ENCODE data around the gene SLC35A2.
A peak's percentile ranks its signal among the peaks of the same experiment; 100 is the strongest.

SLC35A2 gene

GRCh38 chrX:48911412-48912182, at the start of gene SLC35A2:
Gene SLC35A2 (minus strand): TSS chrX:48911646. CDS start chrX:48911636, 10 bp downstream.
- no peak for DNase-seq (ENCODE audit: low read depth)

- no peak for DNase-seq (ENCODE audit: low read depth)
Measured at GRCh38 chrX:48960291-48960690, 48.8 kb upstream of the SLC35A2 start.

GRCh38 chrX:48958635-48959094, 47.2 kb upstream of the SLC35A2 start:
- peak; percentile 24 for DNase-seq (ENCODE audit: low read depth)

- DNase-seq (ENCODE audit: low read depth): peak; percentile 97
Measured at GRCh38 chrX:48957827-48958634, 46.6 kb upstream of the SLC35A2 start.

- no peak for DNase-seq (ENCODE audit: low read depth)
Measured at GRCh38 chrX:48957477-48957826, 46.0 kb upstream of the SLC35A2 start, which contains the start of gene OTUD5. Gene OTUD5 (minus strand): TSS chrX:48957607. CDS start chrX:48957570, 37 bp downstream.

GRCh38 chrX:48956728-48957414, 45.4 kb upstream of the SLC35A2 start:
- DNase-seq (ENCODE audit: low read depth): no peak

GRCh38 chrX:48948589-48948988, 37.1 kb upstream of the SLC35A2 start:
- no peak for DNase-seq (ENCODE audit: low read depth)

- peak; percentile 29 for DNase-seq (ENCODE audit: low read depth)
Measured at GRCh38 chrX:48945517-48946348, 34.3 kb upstream of the SLC35A2 start.

- no peak for DNase-seq (ENCODE audit: low read depth)
Measured at GRCh38 chrX:48942895-48943294, 31.4 kb upstream of the SLC35A2 start.

GRCh38 chrX:48940404-48940955, 29.0 kb upstream of the SLC35A2 start:
- DNase-seq (ENCODE audit: low read depth): no peak

GRCh38 chrX:48939524-48940228, 28.2 kb upstream of the SLC35A2 start:
- no peak for DNase-seq (ENCODE audit: low read depth)

GRCh38 chrX:48938721-48939425, 27.4 kb upstream of the SLC35A2 start:
- DNase-seq (ENCODE audit: low read depth): no peak

- DNase-seq (ENCODE audit: low read depth): no peak
Measured at GRCh38 chrX:48937054-48937907, 25.8 kb upstream of the SLC35A2 start.

- no peak for DNase-seq (ENCODE audit: low read depth)
Measured at GRCh38 chrX:48936429-48937053, 25.1 kb upstream of the SLC35A2 start.

GRCh38 chrX:48935301-48935670, 23.8 kb upstream of the SLC35A2 start:
- no peak for DNase-seq (ENCODE audit: low read depth)

- no peak for DNase-seq (ENCODE audit: low read depth)
Measured at GRCh38 chrX:48934581-48935300, 23.3 kb upstream of the SLC35A2 start.

- DNase-seq (ENCODE audit: low read depth): no peak
Measured at GRCh38 chrX:48933757-48934156, 22.3 kb upstream of the SLC35A2 start.

All from fibroblast of the conjunctiva (primary cell).